Heart left ventricle (tissue), 16 donors: ENCODE results near the gene RBM33. TPM values are rescaled to one million over a fixed set of nuclear protein-coding genes. Genes with fewer than 3 reads are reported as not detected.
A peak's percentile ranks its signal among the peaks of the same experiment; 100 is the strongest.

Source experiments
- ATAC-seq, 4 donors: fragments of 200-7000 bp; cut with Tn5 transposase; one replicate each; pipeline ENCODE4 v1.9.1; 2020 to 2022; ENCODE audit warnings: moderate library complexity in 4 of 4, mild to moderate bottlenecking in 3 of 4, moderate number of reproducible peaks in 1 of 4
- DNase-seq, 5 donors: peaks; one replicate each; pipeline ENCODE4 v3.0.0-alpha.2; 2020
- H3K27ac ChIP-seq, 12 donors: fragments of 200-600 bp; sonication (generic) in 4 of 12; one replicate each; pipeline versions ENCODE4 v1.5.0 to v1.8.0; 2016 to 2022; ENCODE audit warnings: mild to moderate bottlenecking in 2 of 12
- H3K27me3 ChIP-seq, 9 donors: fragments of 200-600 bp; sonication (generic) in 2 of 9; one replicate each; pipeline versions ENCODE4 v1.5.1 to v1.8.0; 2016 to 2022; ENCODE audit warnings: mild to moderate bottlenecking in 3 of 9
- H3K36me3 ChIP-seq, 9 donors: fragments of 200-600 bp; sonication (generic) in 2 of 9; one replicate each; pipeline versions ENCODE4 v1.5.0 to v1.8.0; 2018 to 2022; ENCODE audit warnings: mild to moderate bottlenecking in 2 of 9
- H3K4me1 ChIP-seq, 12 donors: fragments of 200-600 bp; sonication (generic) in 4 of 12; one replicate each; pipeline versions ENCODE4 v1.5.0 to v1.8.0; 2016 to 2022; ENCODE audit warnings: mild to moderate bottlenecking in 3 of 12
- H3K4me3 ChIP-seq, 12 donors: fragments of 200-600 bp; sonication (generic) in 4 of 12; one replicate each; pipeline versions ENCODE4 v1.5.0 to v1.8.0; 2017 to 2022; ENCODE audit warnings: mild to moderate bottlenecking in 9 of 12, moderate library complexity in 4 of 12
- H3K9me3 ChIP-seq, 12 donors: fragments of 200-600 bp; sonication (generic) in 4 of 12; one replicate each; pipeline versions ENCODE4 v1.5.0 to v1.8.0; 2016 to 2022; ENCODE audit warnings: mild to moderate bottlenecking in 1 of 12
- POLR2A ChIP-seq, 2 donors: fragments of 450-650 bp; IDR thresholded peaks; one replicate each; pipeline ENCODE4 v1.6.1; 2017; ENCODE audit warnings: antibody characterized with exemption in 2 of 2, mild to moderate bottlenecking in 2 of 2, moderate library complexity in 2 of 2
- WGBS, 4 donors: extraction: QIAGEN DNeasy Blood & Tissue Kit in 2 of 4; methylation state at CpG; one replicate each; pipeline versions ENCODE4 v1.1.5 to v1.1.7; 2013 to 2018; 5-methylcytosine and 5-hydroxymethylcytosine counted together
- intact Hi-C, 10 donors: fragments of 100-400 bp; cut with DNase I; formaldehyde crosslinking; loops; one replicate each; pipeline versions ENCODE4 v1.11.1 to v1.14.2; 2022
- long read RNA-seq, 3 donors: library from polyadenylated mRNA; unstranded; transcript quantifications; one replicate each; pipeline ENCODE4 v2.0.0, GENCODE V29; 2020 to 2021
- polyA plus RNA-seq, 2 donors: library from polyadenylated mRNA; stranded (reverse); fragments of 200-250 nt; gene quantifications; one replicate each; pipeline ENCODE4 v1.2.3, GENCODE V29; 2013
- total RNA-seq, 9 donors: library from RNA; depleted of rRNA in 2 of 9; stranded (reverse); fragments of >200 nt in 2 of 9; fragmentation: NEBNext Ultra II Directional in 3 of 9; extraction: Animal tissue kit (Norgen Biotek cat#: 25700) in 3 of 9; gene quantifications; one replicate each; pipeline versions ENCODE4 v1.1.0 to v1.2.4, GENCODE V29; 2016 to 2023
- TF ChIP-seq, protein P1 (sequence below), 12 donors: fragments of 200-600 bp; sonication (generic) in 4 of 12; IDR thresholded peaks; one replicate each; pipeline versions ENCODE4 v1.5.0 to v1.8.0; 2018 to 2022; ENCODE audit warnings: antibody characterized with exemption in 12 of 12, mild to moderate bottlenecking in 5 of 12
- donor health status: ischemic (EF 13 %, LVEDD 7.1; RV severe dilation, severe dysfunction).
- donor health status: healthy with polysubstance abuse.
- donor health status: DM: no; HTN: yes; CAD: no.
- donor health status: DM: no; HTN: no; CAD: no.
- donor health status: ischemic (EF 25% LVEDD 6.9; RV normal size, moderate dysfunction).
- donor health status: ischemic (EF 25% LVEDD 5.7; RV mildly dilated, moderate dysfunction).
- donor health status: healthy.
- donor health status: DM: yes; HTN: yes; CAD: no.
- donor health status: ischemic (EF 35%, LVEDD 5.7; RV mildly dilated, moderate dysfunction).
- donor health status: nonischemic (EF 11% LVEDD 7.7; RV severe dilation, severe dysfunction).
- donor health status: DM: yes; HTN: yes; CAD: no.
- donor health status: PGD.
- donor health status: ischemic (EF 29% LVEDD 5.4; RV normal size, mild dysfunction).
- donor health status: nonischemic (EF 23%, LVEDD 6.1; RV moderate dilation, normal function).

The RBM33 gene, protein sequence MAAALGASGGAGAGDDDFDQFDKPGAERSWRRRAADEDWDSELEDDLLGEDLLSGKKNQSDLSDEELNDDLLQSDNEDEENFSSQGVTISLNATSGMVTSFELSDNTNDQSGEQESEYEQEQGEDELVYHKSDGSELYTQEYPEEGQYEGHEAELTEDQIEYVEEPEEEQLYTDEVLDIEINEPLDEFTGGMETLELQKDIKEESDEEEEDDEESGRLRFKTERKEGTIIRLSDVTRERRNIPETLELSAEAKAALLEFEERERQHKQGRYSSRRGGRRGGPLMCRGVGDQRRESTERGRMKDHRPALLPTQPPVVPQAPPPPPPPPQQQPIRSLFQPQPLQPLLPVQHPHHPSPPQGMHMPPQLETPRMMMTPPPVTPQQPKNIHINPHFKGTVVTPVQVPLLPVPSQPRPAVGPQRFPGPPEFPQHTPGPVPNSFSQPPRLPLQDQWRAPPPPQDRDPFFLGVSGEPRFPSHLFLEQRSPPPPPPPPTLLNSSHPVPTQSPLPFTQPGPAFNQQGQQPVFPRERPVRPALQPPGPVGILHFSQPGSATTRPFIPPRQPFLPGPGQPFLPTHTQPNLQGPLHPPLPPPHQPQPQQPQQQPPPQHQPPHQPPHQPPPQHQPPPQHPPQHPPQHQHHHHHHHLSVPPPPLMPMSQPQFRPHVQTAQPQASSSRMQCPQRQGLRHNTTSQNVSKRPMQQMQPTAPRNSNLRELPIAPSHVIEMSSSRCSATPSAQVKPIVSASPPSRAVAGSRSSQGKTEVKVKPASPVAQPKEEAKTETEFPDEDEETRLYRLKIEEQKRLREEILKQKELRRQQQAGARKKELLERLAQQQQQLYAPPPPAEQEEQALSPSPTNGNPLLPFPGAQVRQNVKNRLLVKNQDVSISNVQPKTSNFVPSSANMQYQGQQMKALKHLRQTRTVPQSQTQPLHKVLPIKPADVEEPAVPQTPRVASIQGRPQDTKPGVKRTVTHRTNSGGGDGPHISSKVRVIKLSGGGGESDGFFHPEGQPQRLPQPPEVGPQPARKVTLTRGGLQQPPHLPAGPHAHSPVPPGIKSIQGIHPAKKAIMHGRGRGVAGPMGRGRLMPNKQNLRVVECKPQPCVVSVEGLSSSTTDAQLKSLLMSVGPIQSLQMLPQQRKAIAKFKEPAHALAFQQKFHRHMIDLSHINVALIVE
- 10 to 100 TPM; 13.1 to 40.8 (median 35.8) TPM for total RNA-seq
- polyA plus RNA-seq: 10 to 100 TPM; 15.8 to 20.0 TPM
- long read RNA-seq, donor 1, partial matches to known transcripts: 1 of 9 reads
- long read RNA-seq, donor 1, other reads (novel, unspliced or antisense): 4 of 9 reads
- long read RNA-seq, donor 2, transcript RBM33-201 (6 exons, 1,404 nt): major isoform, 8 of 20 reads
- long read RNA-seq, donor 2, partial matches to known transcripts: 5 of 20 reads
- long read RNA-seq, donor 2, other reads (novel, unspliced or antisense): 5 of 20 reads
- long read RNA-seq, donor 3, transcript RBM33-201 (6 exons, 1,404 nt): major isoform, 5 of 17 reads
- long read RNA-seq, donor 3, partial matches to known transcripts: 5 of 17 reads
- long read RNA-seq, donor 3, other reads (novel, unspliced or antisense): 7 of 17 reads

DNA sequence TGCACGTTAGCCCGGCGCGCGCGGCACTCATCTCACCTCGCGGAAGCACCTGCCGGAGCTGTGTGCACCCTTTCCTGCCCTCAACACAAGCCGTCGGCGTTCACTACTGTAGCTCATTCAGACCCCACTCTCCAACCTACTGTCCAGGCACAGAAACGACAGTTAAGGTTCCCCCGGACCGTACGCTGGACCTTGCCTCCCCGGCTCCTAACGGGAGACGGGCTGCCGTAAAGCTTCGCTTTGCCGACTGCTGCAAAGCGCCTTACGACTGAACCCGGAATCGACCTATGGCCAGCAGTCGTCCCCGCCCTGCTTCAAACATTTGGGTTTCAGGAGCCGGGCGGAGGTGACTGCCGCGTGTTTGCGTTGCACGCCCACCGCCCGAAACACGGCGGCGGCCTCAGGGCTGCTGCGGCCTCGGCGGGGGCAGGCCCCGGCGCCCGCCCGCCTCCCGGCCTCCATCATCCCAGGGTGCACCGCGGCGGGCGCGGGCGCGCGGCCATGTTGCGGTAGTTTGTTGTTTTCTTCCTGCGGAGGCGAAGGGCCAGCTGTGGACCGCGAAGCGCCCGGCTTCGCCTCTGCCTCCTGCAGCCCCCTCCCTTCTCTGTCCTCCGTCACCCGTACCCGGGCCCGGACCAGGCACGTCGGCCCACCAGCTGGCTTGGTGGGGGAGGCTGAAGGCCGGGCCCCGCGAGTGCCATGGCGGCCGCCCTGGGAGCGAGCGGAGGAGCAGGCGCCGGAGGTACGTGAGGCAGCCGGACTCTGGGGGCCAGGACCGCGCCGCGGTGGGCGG lies at the start of gene RBM33:
RBM33 (plus strand) TSS at position 484 of the 793 bp plus-strand sequence; CDS start at position 700, 216 bp downstream.
- Histone ChIP-seq H3K4me1 (peaks cover 0 to 34% (median 21%) of the 10 kb centered on the region in 12 donors), H3K9me3 (peaks cover 0 to 30% (median 11%) of the 10 kb centered on the region in 12 donors), H3K36me3 (peaks cover 0 to 42% (median 20%) of the 10 kb centered on the region in 9 donors), H3K4me3 (peak within 1 kb of the TSS; percentile 74 to 100 (median 96)), H3K27ac (peak within 1 kb of the TSS; percentile 72 to 98 (median 95)), H3K27me3 (no peaks in the 10 kb centered on the region)
- TF ChIP-seq, protein P1, sequence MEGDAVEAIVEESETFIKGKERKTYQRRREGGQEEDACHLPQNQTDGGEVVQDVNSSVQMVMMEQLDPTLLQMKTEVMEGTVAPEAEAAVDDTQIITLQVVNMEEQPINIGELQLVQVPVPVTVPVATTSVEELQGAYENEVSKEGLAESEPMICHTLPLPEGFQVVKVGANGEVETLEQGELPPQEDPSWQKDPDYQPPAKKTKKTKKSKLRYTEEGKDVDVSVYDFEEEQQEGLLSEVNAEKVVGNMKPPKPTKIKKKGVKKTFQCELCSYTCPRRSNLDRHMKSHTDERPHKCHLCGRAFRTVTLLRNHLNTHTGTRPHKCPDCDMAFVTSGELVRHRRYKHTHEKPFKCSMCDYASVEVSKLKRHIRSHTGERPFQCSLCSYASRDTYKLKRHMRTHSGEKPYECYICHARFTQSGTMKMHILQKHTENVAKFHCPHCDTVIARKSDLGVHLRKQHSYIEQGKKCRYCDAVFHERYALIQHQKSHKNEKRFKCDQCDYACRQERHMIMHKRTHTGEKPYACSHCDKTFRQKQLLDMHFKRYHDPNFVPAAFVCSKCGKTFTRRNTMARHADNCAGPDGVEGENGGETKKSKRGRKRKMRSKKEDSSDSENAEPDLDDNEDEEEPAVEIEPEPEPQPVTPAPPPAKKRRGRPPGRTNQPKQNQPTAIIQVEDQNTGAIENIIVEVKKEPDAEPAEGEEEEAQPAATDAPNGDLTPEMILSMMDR (IDR thresholded peaks at IDR 0.05): no peak
- peak in 1 of 2 donors; percentile 47 for TF ChIP-seq POLR2A (IDR thresholded peaks at IDR 0.05)
- peak; percentile 65 to 96 (median 92) for ATAC-seq
- 0 to 1% (median 0%) methylated on average over 26 to 85 of the region's 85 CpGs for WGBS, 4 donors
- intact Hi-C loops: loop anchor here in 3 of 10 donors (5.0 to 10.0 kb wide), 5 partner anchors 80 to 642 kb away; partner anchors contain the start of gene PAXIP1 (in 1 of the 3)
- DNase-seq: peak; percentile 75 to 89 (median 83)

DNA sequence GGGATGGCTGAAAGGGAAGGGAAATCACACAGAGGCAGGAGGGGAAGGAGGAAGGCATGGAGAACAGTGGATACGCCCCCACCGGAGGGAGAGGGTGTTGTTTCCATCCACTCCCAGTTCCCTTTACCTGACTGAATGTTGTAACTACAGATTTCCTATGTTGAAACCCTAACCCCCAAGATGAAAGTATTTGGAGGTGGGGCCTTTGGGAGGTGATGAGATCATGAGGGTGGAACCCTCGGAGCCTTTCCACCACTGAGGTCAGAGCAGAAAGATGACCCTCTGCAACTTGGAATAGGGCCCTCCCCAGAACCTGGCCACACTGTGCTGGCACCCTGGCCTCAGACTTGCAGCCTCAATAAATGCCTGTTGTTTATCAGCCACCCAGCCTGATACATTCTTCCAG lies 49.5 kb upstream of the RBM33 start:
- DNase-seq: no peak
- peaks cover 0 to 22% (median 2%) of the 10 kb centered on the region in 9 donors for H3K27me3 ChIP-seq
- TF ChIP-seq POLR2A (IDR thresholded peaks at IDR 0.05): no peak
- H3K36me3 ChIP-seq: no peaks in the 10 kb centered on the region
- H3K4me1 ChIP-seq: peaks cover 0 to 11% (median 0%) of the 10 kb centered on the region in 12 donors
- intact Hi-C loops: loop anchor here in 3 of 10 donors (5.0 kb wide), 2 partner anchors 142 to 172 kb away; no protein-coding TSS in a partner anchor
- no peak overlapping the region for H3K4me3 ChIP-seq
- ATAC-seq: peak in 1 of 4 donors; percentile 11
- 41 to 51% (median 46%) methylated on average over 3 of the region's 3 CpGs for WGBS, 4 donors
- H3K9me3 ChIP-seq: no peaks in the 10 kb centered on the region
- H3K27ac ChIP-seq: no peak overlapping the region

DNA sequence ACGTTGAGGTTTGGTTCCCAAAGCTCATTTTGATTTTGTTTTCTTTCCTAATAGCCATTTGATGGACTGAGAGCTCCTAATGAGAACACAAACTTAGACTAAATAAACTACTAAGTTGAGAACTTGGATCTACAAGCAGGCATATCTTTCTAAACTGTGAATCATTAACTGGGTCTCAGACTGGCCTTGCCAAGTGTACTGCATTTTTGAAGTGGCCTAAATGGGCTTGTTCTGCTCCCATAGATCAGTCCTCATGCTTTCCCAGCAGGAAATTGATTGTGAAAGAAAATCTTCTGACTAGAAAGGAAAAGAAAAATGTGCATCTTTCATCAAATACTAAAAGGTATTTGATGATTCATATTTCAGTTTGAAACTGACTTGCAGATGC lies 46.7 kb upstream of the RBM33 start:
- no peak for TF ChIP-seq POLR2A (IDR thresholded peaks at IDR 0.05)
- TF ChIP-seq, protein P1 (IDR thresholded peaks at IDR 0.05): no peak
- Histone ChIP-seq H3K27me3 (peaks cover 0 to 28% (median 4%) of the 10 kb centered on the region in 9 donors), H3K36me3 (no peaks in the 10 kb centered on the region), H3K4me3 (no peak overlapping the region), H3K9me3 (no peaks in the 10 kb centered on the region), H3K27ac (no peak overlapping the region), H3K4me1 (peaks cover 0 to 11% (median 0%) of the 10 kb centered on the region in 12 donors)
- intact Hi-C loops: loop anchor here (1.0 to 5.0 kb wide), 11 partner anchors 140 to 173 kb away; no protein-coding TSS in a partner anchor
- ATAC-seq: no peak
- no peak for DNase-seq
- WGBS, 4 donors: 75 to 81% (median 80%) methylated on average over 1 of the region's 1 CpG
